KMS-11 (cell line): ENCODE results near the gene VPS11.
A peak's percentile ranks its signal among the peaks of the same experiment; 100 is the strongest.

Experiments
- H2AFZ ChIP-seq: fragments of 200-600 bp; sonication (generic); 2 replicates; pipeline ENCODE4 v1.6.1; 2016; ENCODE audit warnings: antibody characterized with exemption, mixed run types, low read depth
- H3K27ac ChIP-seq: fragments of 200-600 bp; sonication (generic); 2 replicates; pipeline ENCODE4 v1.6.1; 2016; ENCODE audit warnings: mild to moderate bottlenecking, mixed run types
- H3K27me3 ChIP-seq: fragments of 200-600 bp; sonication (generic); 2 replicates; pipeline ENCODE4 v1.6.1; 2017; ENCODE audit warnings: mild to moderate bottlenecking, low read depth, mixed run types, moderate library complexity; ENCODE audit not compliant: insufficient read depth
- H3K36me3 ChIP-seq: fragments of 200-600 bp; sonication (generic); 2 replicates; pipeline ENCODE4 v1.6.1; 2017; ENCODE audit warnings: mild to moderate bottlenecking, mixed run types; ENCODE audit not compliant: insufficient read depth
- H3K4me1 ChIP-seq: fragments of 200-600 bp; sonication (generic); 2 replicates; pipeline ENCODE4 v1.6.1; 2016; ENCODE audit warnings: mild to moderate bottlenecking, low read depth, mixed run types; ENCODE audit not compliant: poor library complexity, severe bottlenecking
- H3K4me2 ChIP-seq: fragments of 200-600 bp; sonication (generic); 2 replicates; pipeline ENCODE4 v1.7.0; 2016; ENCODE audit warnings: mild to moderate bottlenecking, mixed run types
- H3K4me3 ChIP-seq: fragments of 200-600 bp; sonication (generic); IDR thresholded peaks from 2 replicates; pipeline ENCODE4 v1.6.1; 2017; ENCODE audit warnings: low read depth, low read length, mixed read lengths; ENCODE audit not compliant: insufficient read depth
- H3K79me2 ChIP-seq: fragments of 200-600 bp; sonication (generic); 2 replicates; pipeline ENCODE4 v1.6.1; 2016; ENCODE audit warnings: low read depth, mixed run types; ENCODE audit not compliant: insufficient read depth
- H3K9ac ChIP-seq: fragments of 200-600 bp; sonication (generic); 2 replicates; pipeline ENCODE4 v1.6.1; 2016; ENCODE audit warnings: mild to moderate bottlenecking, mixed run types
- H4K20me1 ChIP-seq: fragments of 200-600 bp; sonication (generic); 2 replicates; pipeline ENCODE4 v1.6.1; 2016; ENCODE audit warnings: mild to moderate bottlenecking, mixed run types; ENCODE audit not compliant: insufficient read depth
- CTCF ChIP-seq: fragments of 200-600 bp; sonication (generic); conservative IDR thresholded peaks from 2 replicates; pipeline ENCODE4 v1.6.1; 2017; ENCODE audit warnings: low read depth, mild to moderate bottlenecking, antibody characterized with exemption, low read length, moderate library complexity, mixed read lengths

The VPS11 gene

GRCh38 chr11:119089319-119089718 is 21.7 kb downstream of the VPS11 start:
- H3K79me2 ChIP-seq = peaks cover 25% of the 10 kb centered on the region
- H3K27me3 ChIP-seq = no peaks in the 10 kb centered on the region
- peaks cover 29% of the 10 kb centered on the region for H3K4me1 ChIP-seq
- no peak for TF ChIP-seq CTCF
- H3K27ac ChIP-seq = no peak overlapping the region
- no peak overlapping the region for H2AFZ ChIP-seq
- H3K36me3 ChIP-seq = 0 out of 2 replicates have a peak, but pooled peaks cover 3% of the 10 kb centered on the region
- H3K4me2 ChIP-seq = no peak overlapping the region
- no peak overlapping the region for H3K9ac ChIP-seq
- peaks cover 9% of the 10 kb centered on the region for H4K20me1 ChIP-seq
- H3K4me3 ChIP-seq = no peak overlapping the region

- Histone ChIP-seq H3K4me2 (no peak overlapping the region), H3K4me3 (no peak overlapping the region), H3K27ac (no peak overlapping the region), H3K79me2 (peaks cover 24% of the 10 kb centered on the region), H4K20me1 (peaks cover 9% of the 10 kb centered on the region), H3K4me1 (peaks cover 28% of the 10 kb centered on the region), H2AFZ (no peak overlapping the region), H3K9ac (no peak overlapping the region), H3K27me3 (no peaks in the 10 kb centered on the region), H3K36me3 (0 out of 2 replicates have a peak, but pooled peaks cover 3% of the 10 kb centered on the region)
- no peak for TF ChIP-seq CTCF
Observed at GRCh38 chr11:119091178-119091577, 23.6 kb downstream of the VPS11 start.

GRCh38 chr11:119091966-119092879 is 24.6 kb downstream of the VPS11 start:
- no peak overlapping the region for H3K4me3 ChIP-seq
- TF ChIP-seq CTCF = no peak
- H3K4me2 ChIP-seq = no peak overlapping the region
- peaks cover 9% of the 10 kb centered on the region for H4K20me1 ChIP-seq
- no peak overlapping the region for H3K9ac ChIP-seq
- peaks cover 24% of the 10 kb centered on the region for H3K79me2 ChIP-seq
- 0 out of 2 replicates have a peak, but pooled peaks cover 3% of the 10 kb centered on the region for H3K36me3 ChIP-seq
- H3K27ac ChIP-seq = peak overlapping the region; percentile 69; the same call in 1 of the 2 replicates
- no peaks in the 10 kb centered on the region for H3K27me3 ChIP-seq
- H3K4me1 ChIP-seq = peaks cover 29% of the 10 kb centered on the region
- H2AFZ ChIP-seq = no peak overlapping the region

GRCh38 chr11:119092880-119093842 is 25.5 kb downstream of the VPS11 start:
- Histone ChIP-seq H3K27ac (peak overlapping the region; percentile 69; the same call in 1 of the 2 replicates), H3K4me3 (no peak overlapping the region), H3K27me3 (no peaks in the 10 kb centered on the region), H4K20me1 (peaks cover 9% of the 10 kb centered on the region), H3K4me2 (peak overlapping the region; percentile 91), H3K36me3 (0 out of 2 replicates have a peak, but pooled peaks cover 3% of the 10 kb centered on the region), H3K79me2 (peaks cover 24% of the 10 kb centered on the region), H2AFZ (no peak overlapping the region), H3K4me1 (peaks cover 21% of the 10 kb centered on the region), H3K9ac (peak overlapping the region; percentile 87; the same call in 1 of the 2 replicates)
- no peak for TF ChIP-seq CTCF
